HepG2 (cell line): Measurements from ENCODE around the gene PTPRN. TPM values are rescaled to one million over a fixed set of nuclear protein-coding genes. Genes with fewer than 3 reads are reported as not detected.

ENCODE experiments used
- ATAC-seq: fragments of 200-7000 bp; cut with Tn5 transposase; 3 replicates; pipeline ENCODE4 v1.9.1; 2020; ENCODE audit warnings: mild to moderate bottlenecking, moderate library complexity
- BruUV-seq: library from RNA; stranded (reverse); fragments of 400-500 nt; replicated peaks from 2 replicates; lab custom pipeline; 2021; lab: Mats Ljungman, UMichigan
- CTCF ChIA-PET: fragments of 300-600 bp; formaldehyde crosslinking; extraction: SDS; loops from one replicate; lab custom pipeline; 2021; ENCODE audit warnings: low total read pairs, inconsistent platforms, low intra/inter-chr PET ratio; lab: Yijun Ruan, JAX
- POLR2A ChIA-PET: fragments of 350-600 bp; sonication (Branson Sonifier 250); formaldehyde crosslinking; loops from one replicate; lab custom pipeline; 2020; ENCODE audit warnings: antibody characterized with exemption, inconsistent platforms; lab: Yijun Ruan, JAX
- DNase-seq: peaks from one replicate; pipeline ENCODE4 v3.0.0-alpha.2; 2015; ENCODE audit warnings: low spot score
- FAIRE-seq: peaks from 3 replicates; lab custom pipeline; 2011; peaks lifted over from hg19 to GRCh38; lab: Jason Lieb, UNC
- H2AFZ ChIP-seq: one replicate; pipeline ENCODE4 v1.6.1; 2011; ENCODE audit warnings: low read length, inconsistent platforms
- H3K27ac ChIP-seq: fragments of 300-600 bp; 3 replicates; pipeline ENCODE4 v1.8.0; 2011; ENCODE audit warnings: mixed run types, mild to moderate bottlenecking, mixed read lengths, low read length, inconsistent platforms; ENCODE audit not compliant: insufficient read depth; ENCODE audit errors: extremely low read length
- H3K27me3 ChIP-seq, 2 experiments: fragments of 200-600 bp in 1 of 2; 2 replicates in 1 of 2; 3 replicates in 1 of 2; pipeline versions ENCODE4 v1.6.0 to v1.8.0; 2011; ENCODE audit warnings: low read length in 2 of 2, mild to moderate bottlenecking in 2 of 2, moderate library complexity in 2 of 2, inconsistent platforms in 1 of 2; ENCODE audit not compliant: insufficient read depth in 2 of 2, control insufficient read depth in 1 of 2
- H3K36me3 ChIP-seq, 2 experiments: fragments of 200-600 bp in 1 of 2; replicated peaks in 1 of 2; 2 replicates in 1 of 2; 3 replicates in 1 of 2; pipeline versions ENCODE4 v1.5.1 to v1.8.0; 2011; ENCODE audit warnings: low read length in 2 of 2, inconsistent platforms in 1 of 2; ENCODE audit not compliant: insufficient read depth in 2 of 2, control insufficient read depth in 1 of 2
- H3K4me1 ChIP-seq: 2 replicates; pipeline ENCODE4 v1.5.1; 2012; ENCODE audit warnings: low read length, inconsistent platforms; ENCODE audit not compliant: insufficient read depth
- H3K4me2 ChIP-seq: 2 replicates; pipeline ENCODE4 v1.6.0; 2011; ENCODE audit warnings: low read depth, low read length, inconsistent platforms
- H3K4me3 ChIP-seq, 3 experiments: fragments of 200-600 bp in 1 of 3; sonication (generic), shearing (Covaris generic) in 1 of 3; replicated peaks in 1 of 3; 2 replicates each; pipeline ENCODE4 v1.5.1; 2011 to 2016; ENCODE audit warnings: low read length in 3 of 3, inconsistent platforms in 2 of 3, low read depth in 2 of 3, mild to moderate bottlenecking in 2 of 3, control low read depth in 1 of 3, mixed read lengths in 1 of 3; ENCODE audit not compliant: insufficient read depth in 1 of 3
- H3K79me2 ChIP-seq: one replicate; pipeline ENCODE4 v1.6.1; 2011; ENCODE audit warnings: low read length, inconsistent platforms; ENCODE audit not compliant: insufficient read depth
- H3K9ac ChIP-seq: 2 replicates; pipeline ENCODE4 v1.6.0; 2011; ENCODE audit warnings: mild to moderate bottlenecking, low read depth, low read length, inconsistent platforms; ENCODE audit not compliant: insufficient read depth
- H3K9me3 ChIP-seq: 2 replicates; pipeline ENCODE4 v1.5.1; 2012; ENCODE audit warnings: mild to moderate bottlenecking, low read length
- H4K20me1 ChIP-seq: 2 replicates; pipeline ENCODE4 v1.6.0; 2011; ENCODE audit warnings: inconsistent platforms, mild to moderate bottlenecking, low read length, moderate library complexity; ENCODE audit not compliant: insufficient read depth
- ARNT ChIP-seq: fragments of 450-650 bp; IDR thresholded peaks from 2 replicates; pipeline ENCODE4 v1.6.1; 2017
- ATF3 ChIP-seq: sonication (generic); formaldehyde crosslinking; IDR thresholded peaks from 2 replicates; pipeline ENCODE4 v1.4.0; 2020; ENCODE audit warnings: missing genetic modification reagents
- DR1 ChIP-seq: sonication (generic); formaldehyde crosslinking; IDR thresholded peaks from 2 replicates; pipeline ENCODE4 v1.8.0; 2021; ENCODE audit warnings: mild to moderate bottlenecking, missing genetic modification reagents, inconsistent platforms
- FLYWCH1 ChIP-seq: sonication (generic); formaldehyde crosslinking; IDR thresholded peaks from 2 replicates; pipeline ENCODE4 v1.8.1; 2023; ENCODE audit warnings: mild to moderate bottlenecking, missing genetic modification reagents
- GLI4 ChIP-seq: sonication (generic); formaldehyde crosslinking; IDR thresholded peaks from 2 replicates; pipeline ENCODE4 v1.5.1; 2020; ENCODE audit warnings: missing genetic modification reagents, mild to moderate bottlenecking, moderate library complexity, borderline replicate concordance
- MIER2 ChIP-seq: IDR thresholded peaks from 2 replicates; pipeline ENCODE4 v1.6.1; 2016; ENCODE audit warnings: missing biosample characterization, missing genetic modification reagents
- NBN ChIP-seq: fragments of 450-650 bp; conservative IDR thresholded peaks from 2 replicates; pipeline ENCODE4 v1.6.1; 2017
- SOX5 ChIP-seq: IDR thresholded peaks from 2 replicates; pipeline ENCODE4 v1.6.1; 2016; ENCODE audit warnings: borderline replicate concordance
- SUZ12 ChIP-seq: fragments of 150-350 bp; IDR thresholded peaks from 2 replicates; pipeline ENCODE4 v1.6.1; 2014; ENCODE audit warnings: low read depth, low read length
- ZBTB20 ChIP-seq: sonication (generic); formaldehyde crosslinking; IDR thresholded peaks from 2 replicates; pipeline ENCODE4 v1.8.1; 2023; ENCODE audit warnings: missing genetic modification reagents, low read depth, mild to moderate bottlenecking, borderline replicate concordance
- ZNF224 ChIP-seq: sonication (generic); formaldehyde crosslinking; IDR thresholded peaks from 2 replicates; pipeline ENCODE4 v1.5.0; 2020; ENCODE audit warnings: mild to moderate bottlenecking, missing genetic modification reagents
- ZNF562 ChIP-seq: sonication (generic); formaldehyde crosslinking; IDR thresholded peaks from 2 replicates; pipeline ENCODE4 v1.8.0; 2022; ENCODE audit warnings: missing genetic modification reagents, borderline replicate concordance
- WGBS: methylation state at CpG from one replicate; pipeline ENCODE4 v1.1.6; 2017; ENCODE audit warnings: low lambda C conversion rate; 5-methylcytosine and 5-hydroxymethylcytosine counted together
- in situ Hi-C: cut with HindIII; loops from 2 replicates; pipeline ENCODE4 v1.10.0; 2017; ENCODE audit warnings: low pct_unique_long_range_greater_than_20kb; ENCODE audit not compliant: extremely low pct_ligation_motif_present
- intact Hi-C: fragments of 100-400 bp; cut with micrococcal nuclease; formaldehyde crosslinking; loops from one replicate; pipeline ENCODE4 v1.10.0; 2022; ENCODE audit not compliant: unreplicated experiment
- polyA plus RNA-seq, 8 experiments: library from polyadenylated mRNA; depleted of rRNA in 3 of 8; stranded (reverse) in 7 of 8; unstranded in 1 of 8; fragments of >200 nt; fragmentation: Illumina TruSeq in 4 of 8; extraction: Trizol in 4 of 8; gene quantifications; 2 replicates each; pipeline versions ENCODE4 v1.2.1 to v1.2.3, GENCODE V29; 2011 to 2016; ENCODE audit warnings: low read depth in 4 of 8, missing spikeins in 1 of 8, mixed read lengths in 1 of 8; ENCODE audit not compliant: insufficient read depth in 1 of 8
- total RNA-seq, 5 experiments: library from RNA; depleted of rRNA; stranded (reverse); fragments of >200 nt; fragmentation: Illumina TruSeq; extraction: Trizol; gene quantifications; 2 replicates each; pipeline ENCODE4 v1.2.3, GENCODE V29; 2016; ENCODE audit warnings: low read depth in 1 of 5
- TF ChIP-seq, protein P1 (sequence below), 2 experiments: sonication (generic) in 1 of 2; formaldehyde crosslinking in 1 of 2; IDR thresholded peaks; 2 replicates each; pipeline versions ENCODE4 v1.4.0 to v1.6.1; 2018 to 2020; ENCODE audit warnings: missing genetic modification reagents in 2 of 2, borderline replicate concordance in 1 of 2, low read depth in 1 of 2, mild to moderate bottlenecking in 1 of 2, missing biosample characterization in 1 of 2
- TF ChIP-seq, protein P2 (sequence below): sonication (generic); formaldehyde crosslinking; IDR thresholded peaks from 2 replicates; pipeline ENCODE4 v1.8.0; 2022; ENCODE audit warnings: missing genetic modification reagents, mild to moderate bottlenecking, borderline replicate concordance
- TF ChIP-seq, protein P3 (sequence below): sonication (generic); formaldehyde crosslinking; IDR thresholded peaks from 2 replicates; pipeline ENCODE4 v1.4.0; 2020; ENCODE audit warnings: mild to moderate bottlenecking, low read depth, missing genetic modification reagents
- TF ChIP-seq, protein P4 (sequence below): sonication (generic); formaldehyde crosslinking; IDR thresholded peaks from 2 replicates; pipeline ENCODE4 v1.4.0; 2020; ENCODE audit warnings: missing genetic modification reagents

Gene PTPRN
- total and polyA plus RNA-seq, 2 of the 13 experiments (the other 11 are each of a cell fraction or from before 2014, with no cell fraction given), result 0.26 TPM; not detected in 1

GRCh38 chr2:219247678-219248642 is 61.2 kb downstream of the PTPRN start:
- FAIRE-seq (no peak), ATAC-seq (no peak), DNase-seq (no peak)
- no peak overlapping the region for H3K9ac ChIP-seq
- CTCF ChIA-PET, result interaction anchor here (1.6 kb wide), 1 partner anchor 47 kb away, joined by 5 read pairs; no protein-coding TSS in a partner anchor
- BruUV-seq, result no TSS peak
- H3K36me3 ChIP-seq, result peaks cover 1 to 13% of the 10 kb centered on the region in 2 experiments; a peak in 4 of 5 replicates
- H4K20me1 ChIP-seq, result no peaks in the 10 kb centered on the region
- H3K79me2 ChIP-seq, result peaks cover 14% of the 10 kb centered on the region
- 95% methylated on average over 17 of the region's 17 CpGs for WGBS
- no peaks in the 10 kb centered on the region for H3K9me3 ChIP-seq
- intact Hi-C loops (loop anchor here (2.0 kb wide), 1 partner anchor 47 kb away; no protein-coding TSS in a partner anchor), in situ Hi-C loops (no loop called here)
- peak overlapping the region; percentile 94; the same call in 1 of the 2 replicates for H3K4me2 ChIP-seq
- H3K4me3 ChIP-seq, result no peak overlapping the region
- H3K4me1 ChIP-seq, result peaks cover 71% of the 10 kb centered on the region
- peaks cover 0 to 2% of the 10 kb centered on the region in 2 experiments; a peak in 1 of 5 replicates for H3K27me3 ChIP-seq
- H3K27ac ChIP-seq, result peak overlapping the region; percentile 91
- POLR2A ChIA-PET, result interaction anchor here (1.0 to 5.7 kb wide), 17 partner anchors 14 to 304 kb away, joined by 3 to 73 read pairs (median 18); partner anchors contain the start of genes ABCB6, ANKZF1, ATG9A and CNPPD1
- H2AFZ ChIP-seq, result no peak overlapping the region
- TF ChIP-seq, protein P1, sequence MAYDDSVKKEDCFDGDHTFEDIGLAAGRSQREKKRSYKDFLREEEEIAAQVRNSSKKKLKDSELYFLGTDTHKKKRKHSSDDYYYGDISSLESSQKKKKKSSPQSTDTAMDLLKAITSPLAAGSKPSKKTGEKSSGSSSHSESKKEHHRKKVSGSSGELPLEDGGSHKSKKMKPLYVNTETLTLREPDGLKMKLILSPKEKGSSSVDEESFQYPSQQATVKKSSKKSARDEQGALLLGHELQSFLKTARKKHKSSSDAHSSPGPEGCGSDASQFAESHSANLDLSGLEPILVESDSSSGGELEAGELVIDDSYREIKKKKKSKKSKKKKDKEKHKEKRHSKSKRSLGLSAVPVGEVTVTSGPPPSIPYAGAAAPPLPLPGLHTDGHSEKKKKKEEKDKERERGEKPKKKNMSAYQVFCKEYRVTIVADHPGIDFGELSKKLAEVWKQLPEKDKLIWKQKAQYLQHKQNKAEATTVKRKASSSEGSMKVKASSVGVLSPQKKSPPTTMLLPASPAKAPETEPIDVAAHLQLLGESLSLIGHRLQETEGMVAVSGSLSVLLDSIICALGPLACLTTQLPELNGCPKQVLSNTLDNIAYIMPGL (CRISPR knock-in tag; IDR thresholded peaks at IDR 0.05; ENCODE audit: borderline replicate concordance in 1 of 2, low read depth in 1 of 2), result no peak
- TF ChIP-seq ZNF562 (CRISPR knock-in tag), result no peak
- no peak for TF ChIP-seq NBN
- no peak for TF ChIP-seq SOX5 (CRISPR knock-in tag)
- TF ChIP-seq ZNF224 (CRISPR knock-in tag), result no peak
- TF ChIP-seq SUZ12, result no peak
- no peak for TF ChIP-seq ZBTB20 (CRISPR knock-in tag)
- no peak for TF ChIP-seq GLI4 (CRISPR knock-in tag)
- no peak for TF ChIP-seq ARNT
- TF ChIP-seq ATF3 (CRISPR knock-in tag), result no peak
- no peak for TF ChIP-seq DR1 (CRISPR knock-in tag)
- TF ChIP-seq, protein P2, sequence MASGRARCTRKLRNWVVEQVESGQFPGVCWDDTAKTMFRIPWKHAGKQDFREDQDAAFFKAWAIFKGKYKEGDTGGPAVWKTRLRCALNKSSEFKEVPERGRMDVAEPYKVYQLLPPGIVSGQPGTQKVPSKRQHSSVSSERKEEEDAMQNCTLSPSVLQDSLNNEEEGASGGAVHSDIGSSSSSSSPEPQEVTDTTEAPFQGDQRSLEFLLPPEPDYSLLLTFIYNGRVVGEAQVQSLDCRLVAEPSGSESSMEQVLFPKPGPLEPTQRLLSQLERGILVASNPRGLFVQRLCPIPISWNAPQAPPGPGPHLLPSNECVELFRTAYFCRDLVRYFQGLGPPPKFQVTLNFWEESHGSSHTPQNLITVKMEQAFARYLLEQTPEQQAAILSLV (CRISPR knock-in tag), result no peak
- TF ChIP-seq, protein P3, sequence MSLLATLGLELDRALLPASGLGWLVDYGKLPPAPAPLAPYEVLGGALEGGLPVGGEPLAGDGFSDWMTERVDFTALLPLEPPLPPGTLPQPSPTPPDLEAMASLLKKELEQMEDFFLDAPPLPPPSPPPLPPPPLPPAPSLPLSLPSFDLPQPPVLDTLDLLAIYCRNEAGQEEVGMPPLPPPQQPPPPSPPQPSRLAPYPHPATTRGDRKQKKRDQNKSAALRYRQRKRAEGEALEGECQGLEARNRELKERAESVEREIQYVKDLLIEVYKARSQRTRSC, result no peak
- no peak for TF ChIP-seq MIER2 (CRISPR knock-in tag)
- no peak for TF ChIP-seq FLYWCH1 (CRISPR knock-in tag)
- TF ChIP-seq, protein P4, sequence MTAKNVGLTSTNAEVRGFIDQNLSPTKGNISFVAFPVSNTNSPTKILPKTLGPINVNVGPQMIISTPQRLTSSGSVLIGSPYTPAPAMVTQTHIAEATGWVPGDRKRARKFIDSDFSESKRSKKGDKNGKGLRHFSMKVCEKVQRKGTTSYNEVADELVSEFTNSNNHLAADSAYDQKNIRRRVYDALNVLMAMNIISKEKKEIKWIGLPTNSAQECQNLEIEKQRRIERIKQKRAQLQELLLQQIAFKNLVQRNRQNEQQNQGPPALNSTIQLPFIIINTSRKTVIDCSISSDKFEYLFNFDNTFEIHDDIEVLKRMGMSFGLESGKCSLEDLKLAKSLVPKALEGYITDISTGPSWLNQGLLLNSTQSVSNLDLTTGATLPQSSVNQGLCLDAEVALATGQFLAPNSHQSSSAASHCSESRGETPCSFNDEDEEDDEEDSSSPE, result no peak
